HS-27A (cell line): ENCODE data around the gene CHD2.

ENCODE experiments used
- DNase-seq: peaks from one replicate; pipeline ENCODE4 v3.0.0-alpha.2; 2012; ENCODE audit warnings: low read depth, missing footprints

CHD2 gene

DNA sequence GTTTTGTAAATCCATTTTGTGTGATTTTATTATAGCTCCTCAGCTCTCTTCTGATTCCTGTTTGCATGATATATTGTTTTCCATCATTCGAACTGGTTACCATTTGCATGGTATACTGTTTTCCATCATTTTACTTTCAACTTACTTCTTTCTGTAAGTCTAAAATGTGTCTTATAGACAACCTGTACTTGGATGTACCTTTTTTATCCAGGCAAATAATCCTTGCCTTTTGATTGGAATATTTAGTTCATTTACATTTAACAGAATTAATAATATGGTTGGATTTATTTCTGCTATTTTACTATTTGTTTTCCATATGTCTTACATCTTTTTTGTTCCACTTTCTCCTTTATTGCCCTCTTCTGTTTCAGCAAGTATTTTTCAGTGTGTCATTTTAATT lies 62.8 kb downstream of the CHD2 start:
- no peak for DNase-seq

DNA sequence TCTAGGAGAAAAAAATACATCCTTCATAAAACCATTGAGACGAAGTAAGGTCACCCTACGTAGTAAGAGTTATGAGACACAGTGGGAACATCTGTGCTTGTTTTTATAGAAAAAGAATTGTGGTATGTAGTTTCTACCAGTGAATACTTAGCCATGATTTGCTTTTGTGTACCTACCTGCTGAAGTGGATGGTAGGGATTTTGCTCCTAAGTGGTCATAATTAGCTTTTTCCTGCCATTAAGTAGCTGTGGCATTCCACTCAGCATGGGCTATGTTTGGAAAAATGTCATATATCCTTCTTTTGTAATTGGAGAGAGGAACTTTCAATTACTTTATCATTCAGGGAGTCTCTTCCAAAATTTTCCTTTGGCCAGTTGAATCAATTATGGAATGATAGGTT lies 63.7 kb downstream of the CHD2 start:
- no peak for DNase-seq

DNA sequence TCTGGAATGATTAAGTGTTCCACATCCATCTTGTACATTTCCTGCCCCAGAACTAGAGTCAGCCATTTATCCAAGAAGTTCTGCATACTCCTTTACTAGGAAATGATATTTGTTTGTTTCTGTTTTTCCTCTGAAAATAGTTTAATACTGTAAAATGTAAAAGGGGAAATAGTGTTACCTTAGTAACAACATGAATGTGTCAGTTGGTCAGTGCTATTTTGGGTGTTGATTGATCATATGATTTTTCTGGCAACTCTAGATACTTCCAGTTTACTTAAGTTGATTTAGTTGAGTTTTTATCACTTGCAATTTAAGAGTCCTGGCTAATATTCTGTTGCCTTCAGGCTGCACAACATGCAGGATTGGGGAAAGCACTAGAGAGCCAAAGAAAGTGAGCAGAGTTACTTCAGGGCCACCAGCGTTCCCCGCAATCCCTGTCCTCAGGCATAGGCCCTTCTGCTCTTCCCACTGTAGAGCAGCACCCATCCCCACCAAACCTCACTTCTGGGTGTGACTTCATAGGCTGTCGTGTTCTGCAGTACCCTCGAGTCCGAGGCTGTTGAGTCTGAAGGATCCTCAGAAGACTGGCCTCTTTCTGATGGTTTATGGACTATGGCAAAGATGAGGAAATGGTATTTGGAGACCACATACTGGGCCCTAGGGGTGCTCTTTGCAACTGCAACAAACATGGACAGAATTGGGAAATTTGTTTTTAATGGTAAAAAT lies 69.0 kb downstream of the CHD2 start:
- DNase-seq = no peak

DNA sequence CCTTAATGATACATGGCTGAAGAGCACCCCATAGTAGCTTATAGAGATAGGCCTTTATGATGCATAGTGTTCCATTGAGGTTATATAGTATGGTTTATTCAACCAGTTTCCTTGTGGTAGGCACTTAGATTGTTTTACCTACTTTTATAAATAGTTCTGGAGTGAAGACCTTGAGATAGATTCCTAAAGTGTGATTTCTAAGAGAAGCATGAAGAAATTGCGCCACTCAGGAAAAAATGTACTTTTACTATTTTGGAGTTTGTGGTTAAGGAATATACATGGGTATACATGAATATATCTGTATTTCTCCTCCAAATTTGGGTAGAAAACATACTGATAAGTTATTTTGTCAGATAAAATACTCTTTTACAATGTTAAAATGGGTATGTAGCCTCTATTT lies 70.5 kb downstream of the CHD2 start:
- no peak for DNase-seq

DNA sequence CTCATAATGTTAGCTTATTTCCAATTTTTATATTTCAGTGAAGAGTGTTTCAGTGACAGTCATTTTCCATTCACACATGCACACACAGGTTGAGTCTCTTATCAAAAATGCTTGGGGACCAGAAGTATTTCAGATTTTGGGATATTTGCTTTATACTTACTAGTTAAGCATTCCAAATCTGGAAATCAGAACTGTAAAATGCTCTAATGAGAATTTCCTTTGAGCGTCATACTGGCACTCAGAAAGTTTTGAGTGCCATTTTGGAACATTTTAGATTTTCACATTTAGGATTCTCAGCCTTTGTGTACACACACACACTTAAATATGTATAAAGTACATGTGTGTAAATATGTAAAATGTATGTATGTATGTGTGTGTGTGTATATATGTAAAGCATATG lies 71.0 kb downstream of the CHD2 start:
- DNase-seq = no peak

DNA sequence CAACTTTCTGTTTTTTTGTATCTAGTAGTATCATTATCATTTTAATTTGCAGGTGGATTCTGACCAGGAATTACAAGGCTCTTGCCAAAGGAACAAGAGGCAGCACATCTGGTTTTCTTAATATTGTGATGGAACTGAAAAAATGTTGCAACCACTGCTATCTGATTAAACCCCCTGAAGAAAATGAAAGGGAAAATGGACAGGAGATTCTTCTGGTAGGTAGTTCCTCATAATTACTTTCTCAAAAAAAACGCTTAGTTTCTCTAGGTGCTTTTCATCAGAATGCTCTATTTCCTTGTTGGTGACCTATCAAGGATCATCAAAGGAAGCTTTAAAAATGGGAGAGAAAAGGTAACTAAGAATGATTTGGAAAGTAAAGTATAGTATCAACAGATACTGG lies 71.6 kb downstream of the CHD2 start:
- DNase-seq = no peak

DNA sequence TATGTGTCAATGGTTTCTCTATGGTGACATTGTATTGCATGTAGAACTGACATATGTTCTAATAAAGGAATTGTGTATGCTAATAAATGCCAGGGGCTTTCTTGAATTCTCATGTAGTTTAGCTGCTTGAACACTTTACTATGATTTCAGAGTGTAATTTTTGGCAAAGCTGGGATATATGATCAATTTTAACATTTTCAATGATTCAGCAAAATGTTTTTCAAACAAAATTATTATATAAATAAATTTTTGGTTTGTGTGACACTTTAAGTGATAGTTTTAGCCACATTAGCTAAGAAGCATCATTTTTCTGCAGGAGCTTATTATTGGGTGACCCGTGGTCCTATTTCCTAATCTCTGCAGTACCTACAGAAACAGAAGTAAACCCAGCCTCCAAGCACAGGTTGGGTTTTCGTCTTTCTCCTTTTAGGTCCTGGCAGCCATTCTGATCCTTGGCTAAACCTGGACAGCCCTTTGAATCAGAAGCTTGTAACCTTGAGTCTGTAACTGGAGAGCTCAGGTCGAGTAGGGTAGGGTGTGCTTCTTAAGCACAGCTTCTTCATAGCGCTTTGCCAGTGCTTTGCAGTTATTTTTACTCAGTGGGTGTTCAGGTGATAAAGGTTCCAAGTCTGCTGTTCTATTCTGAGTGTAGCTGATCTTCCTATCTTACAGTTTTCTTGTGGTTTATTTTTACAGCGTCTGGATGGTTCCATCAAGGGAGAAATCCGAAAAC lies 74.2 kb downstream of the CHD2 start:
- no peak for DNase-seq

DNA sequence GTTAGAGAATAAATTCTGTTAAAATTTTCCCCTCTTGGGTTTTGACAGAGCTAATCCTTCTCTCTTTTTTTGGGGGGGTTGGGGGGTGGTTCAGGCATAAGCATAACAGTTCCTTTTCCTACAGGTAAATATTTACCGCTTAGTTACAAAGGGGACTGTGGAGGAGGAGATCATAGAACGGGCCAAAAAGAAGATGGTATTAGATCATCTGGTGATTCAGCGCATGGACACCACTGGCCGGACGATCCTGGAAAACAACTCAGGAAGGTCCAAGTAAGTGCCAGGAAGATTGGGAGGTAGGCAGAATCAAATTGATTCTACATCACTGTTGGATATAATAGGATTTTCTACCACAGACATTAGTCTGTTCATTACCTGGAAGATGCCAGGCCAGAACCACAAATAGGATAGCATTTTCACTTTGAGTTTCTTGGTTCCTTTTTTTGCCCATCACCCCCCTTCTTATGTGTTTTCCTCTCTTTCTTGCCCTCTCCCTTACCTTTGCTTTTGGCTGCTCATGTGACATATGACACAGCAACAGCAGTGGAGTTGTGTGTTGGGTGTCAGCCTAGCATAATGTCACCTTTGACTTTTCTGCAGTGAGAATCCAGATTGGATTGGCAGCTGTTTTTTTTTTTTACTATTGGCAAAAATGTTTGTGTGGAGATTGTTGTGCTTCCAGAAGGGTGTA lies 79.0 kb downstream of the CHD2 start:
- DNase-seq = no peak

DNA sequence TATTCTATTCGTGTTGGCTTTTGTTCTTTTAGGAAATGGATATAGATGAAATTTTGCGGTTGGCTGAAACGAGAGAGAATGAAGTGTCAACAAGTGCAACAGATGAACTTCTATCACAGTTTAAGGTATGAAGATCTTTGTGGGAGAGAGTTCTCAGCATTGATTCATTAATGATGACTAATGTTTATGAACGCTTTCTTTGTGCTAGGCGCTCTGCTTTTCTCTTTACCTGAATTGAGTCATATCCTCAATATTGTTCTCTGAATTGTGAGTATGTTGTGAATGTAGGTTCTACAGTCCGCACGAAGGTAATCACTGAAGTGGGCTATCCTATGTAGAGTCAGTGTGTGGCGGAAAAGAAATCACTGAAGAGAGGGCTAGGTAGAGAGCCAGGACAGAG lies 81.2 kb downstream of the CHD2 start:
- DNase-seq = no peak

DNA sequence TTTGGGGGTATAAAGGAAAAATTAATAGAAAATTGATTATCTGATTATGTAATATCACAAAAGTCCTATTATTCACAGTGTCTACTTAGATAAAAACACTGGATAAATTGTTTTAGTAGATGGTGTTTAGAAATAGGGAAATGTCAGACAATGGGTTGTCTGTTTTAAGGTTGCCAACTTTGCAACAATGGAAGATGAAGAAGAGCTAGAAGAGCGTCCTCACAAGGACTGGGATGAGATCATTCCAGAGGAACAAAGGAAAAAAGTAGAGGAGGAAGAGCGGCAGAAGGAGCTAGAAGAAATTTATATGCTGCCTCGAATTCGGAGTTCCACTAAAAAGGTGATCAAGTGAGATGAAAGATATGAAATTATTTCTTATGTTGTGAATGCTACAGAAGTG lies 84.0 kb downstream of the CHD2 start:
- no peak for DNase-seq

DNA sequence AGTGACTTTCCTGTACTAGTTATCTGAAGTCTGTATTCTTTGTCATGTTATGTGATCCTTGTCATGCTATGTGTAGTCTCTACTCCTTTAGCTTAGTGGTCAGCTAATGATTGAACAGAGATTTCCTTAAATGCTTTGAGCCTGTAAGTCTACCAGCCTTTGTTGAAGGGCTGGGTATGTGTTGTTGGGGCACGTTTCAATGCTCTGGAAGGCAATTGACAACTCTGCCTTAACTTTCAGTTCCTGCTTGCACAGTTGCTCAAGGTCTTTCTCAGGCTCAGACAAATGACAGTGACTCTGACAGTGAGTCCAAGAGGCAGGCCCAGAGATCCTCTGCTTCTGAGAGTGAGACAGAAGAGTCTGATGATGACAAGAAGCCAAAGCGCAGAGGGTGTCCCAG lies 89.3 kb downstream of the CHD2 start:
- no peak for DNase-seq

DNA sequence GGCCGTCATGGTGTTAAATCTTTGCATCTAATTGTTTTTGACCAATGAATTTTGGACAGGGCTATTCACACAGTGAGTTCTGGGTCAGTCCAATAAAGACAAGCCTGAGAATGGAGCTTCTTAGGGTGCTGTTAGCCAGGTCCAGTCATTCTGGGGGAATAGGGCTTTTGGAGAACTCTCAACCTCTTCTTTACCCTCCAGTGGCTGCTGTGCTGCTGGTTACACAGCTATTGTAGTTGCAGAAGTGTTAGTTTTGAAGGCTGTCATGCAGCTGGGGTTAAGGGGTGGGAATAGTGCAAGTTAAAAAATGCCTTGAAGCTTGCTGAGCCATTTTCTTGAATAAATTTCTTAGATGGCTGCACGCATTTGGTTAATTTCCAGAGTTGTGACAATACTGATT lies 89.9 kb downstream of the CHD2 start:
- DNase-seq = no peak

DNA sequence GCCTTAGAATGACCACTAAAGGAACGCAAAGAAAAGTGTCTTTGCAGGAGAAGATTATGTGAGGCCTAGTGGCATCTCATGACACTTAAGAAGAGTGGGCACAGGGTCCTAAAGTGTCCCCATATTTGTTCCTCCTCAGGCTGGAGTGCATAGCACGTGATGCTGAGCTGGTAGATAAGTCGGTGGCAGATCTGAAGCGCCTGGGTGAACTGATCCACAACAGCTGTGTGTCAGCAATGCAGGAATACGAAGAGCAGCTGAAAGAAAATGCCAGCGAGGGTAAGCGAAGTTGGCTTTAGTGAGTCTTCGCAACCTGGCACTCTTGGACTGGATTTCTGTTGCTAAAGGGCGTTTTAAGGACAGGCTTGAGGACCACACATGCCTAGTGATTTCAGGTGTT lies 92.6 kb downstream of the CHD2 start:
- no peak for DNase-seq

DNA sequence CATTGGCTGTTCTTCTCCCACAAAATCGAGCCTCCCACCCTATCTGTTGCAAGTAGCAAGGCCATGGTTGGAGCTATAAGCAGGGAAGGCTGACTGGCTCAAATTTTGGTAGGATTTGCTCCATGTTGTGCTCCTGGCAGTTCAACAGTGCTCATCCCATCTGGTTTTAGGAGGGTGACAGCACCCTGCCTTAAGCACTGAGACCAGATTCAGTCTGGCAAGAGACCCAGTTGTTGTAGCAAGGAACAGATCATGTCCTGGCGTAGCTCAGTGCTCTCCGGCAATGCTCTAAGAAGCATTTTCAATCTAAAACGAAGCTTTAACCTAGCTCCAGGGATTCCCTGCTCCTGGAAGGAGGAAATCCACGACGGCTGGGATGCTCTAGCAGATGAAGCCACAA lies 97.7 kb downstream of the CHD2 start:
- no peak for DNase-seq

DNA sequence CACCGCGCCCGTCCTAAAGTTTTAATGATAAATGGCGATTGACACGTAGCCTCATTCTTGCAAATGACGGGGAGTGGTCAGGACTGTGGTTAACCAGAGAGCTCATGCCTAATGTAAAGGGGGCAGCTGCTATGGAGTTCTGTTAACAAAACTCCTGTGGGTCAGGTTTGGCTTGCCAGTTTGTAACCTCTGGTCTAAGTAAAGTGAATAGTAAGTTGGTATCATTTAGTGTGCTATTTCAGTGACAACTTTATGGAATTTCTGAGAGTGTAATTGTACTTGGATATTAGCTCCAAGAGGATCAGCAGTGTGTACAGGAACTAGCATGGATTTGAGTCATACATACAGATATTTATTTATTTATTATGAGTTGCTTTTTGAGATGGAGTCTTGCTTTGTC lies 101.0 kb downstream of the CHD2 start:
- DNase-seq = no peak

DNA sequence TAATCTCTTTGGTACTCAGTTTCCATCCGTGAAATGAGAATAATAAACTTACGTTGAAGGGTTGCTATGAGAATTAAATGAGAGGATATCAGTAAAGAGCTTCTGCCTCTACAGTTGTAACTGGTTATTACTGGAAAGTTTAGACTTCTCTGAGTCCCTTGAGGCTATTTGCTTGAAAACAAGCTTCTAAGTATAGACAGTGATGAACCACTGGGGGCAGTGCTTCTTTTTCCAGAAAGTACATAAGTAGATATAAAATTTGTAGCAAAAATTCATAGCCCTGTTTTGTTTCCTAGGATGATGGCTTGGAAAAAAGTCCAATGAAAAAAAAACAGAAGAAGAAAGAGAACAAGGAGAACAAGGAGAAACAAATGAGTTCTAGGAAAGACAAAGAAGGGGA lies 101.8 kb downstream of the CHD2 start:
- DNase-seq = no peak

DNA sequence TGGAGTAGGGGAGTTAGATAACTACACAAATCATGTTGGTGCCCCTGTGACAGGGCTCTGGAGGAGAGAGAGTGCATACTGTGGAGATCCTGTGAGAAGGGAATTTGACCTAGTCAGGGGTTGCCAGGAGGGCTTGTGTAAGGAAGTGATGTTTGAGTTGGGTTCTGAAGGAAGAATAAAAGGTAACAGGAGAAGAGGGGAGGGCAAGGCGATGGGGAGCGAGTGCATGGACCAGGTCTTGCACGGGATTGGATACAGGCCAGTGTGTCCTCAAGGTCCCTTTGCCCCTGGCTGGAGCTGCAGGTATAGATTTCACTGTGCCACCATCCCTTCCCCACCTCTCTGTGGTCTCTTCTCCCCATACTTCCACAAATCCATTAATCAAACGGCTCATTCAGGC lies 105.0 kb downstream of the CHD2 start:
- DNase-seq = no peak

DNA sequence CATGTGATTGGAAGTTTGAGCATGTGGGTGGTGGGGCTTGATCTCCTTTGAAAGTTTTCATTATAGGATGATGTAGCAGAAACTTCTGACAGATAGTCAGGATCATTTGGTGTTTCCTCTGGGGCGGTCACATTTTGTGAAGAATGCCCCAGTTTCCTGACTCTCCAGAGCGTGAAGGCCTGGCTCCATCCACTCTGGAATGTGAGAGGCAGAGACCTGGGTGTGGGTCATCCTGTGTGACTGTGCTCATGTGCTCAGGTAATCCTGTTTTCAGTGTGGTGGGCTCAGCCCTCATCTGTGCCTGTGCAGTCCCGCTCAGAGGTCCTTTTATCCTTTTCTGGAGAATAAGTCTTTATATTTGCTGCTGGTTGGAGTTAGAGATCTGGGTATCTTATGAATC lies 107.9 kb downstream of the CHD2 start:
- DNase-seq = no peak

DNA sequence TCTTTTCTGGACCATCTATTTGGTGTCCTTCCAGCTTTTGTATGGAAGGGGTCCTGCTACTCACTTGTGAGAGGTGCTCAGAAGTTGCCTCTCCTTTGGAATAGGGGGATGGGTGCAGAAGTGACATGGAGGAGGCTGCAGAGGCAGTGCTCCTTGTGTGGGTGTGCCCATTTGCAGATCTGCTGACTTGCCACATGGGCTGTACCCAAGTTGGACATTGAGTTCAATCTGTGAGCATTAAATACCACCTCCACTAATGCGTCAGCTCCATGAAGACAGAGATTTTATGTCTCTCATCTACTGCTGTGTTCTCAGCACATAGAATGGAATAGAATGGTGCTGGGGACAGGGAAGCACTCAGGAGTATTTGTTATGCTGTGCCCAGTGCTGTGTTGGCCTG lies 112.7 kb downstream of the CHD2 start:
- no peak for DNase-seq

DNA sequence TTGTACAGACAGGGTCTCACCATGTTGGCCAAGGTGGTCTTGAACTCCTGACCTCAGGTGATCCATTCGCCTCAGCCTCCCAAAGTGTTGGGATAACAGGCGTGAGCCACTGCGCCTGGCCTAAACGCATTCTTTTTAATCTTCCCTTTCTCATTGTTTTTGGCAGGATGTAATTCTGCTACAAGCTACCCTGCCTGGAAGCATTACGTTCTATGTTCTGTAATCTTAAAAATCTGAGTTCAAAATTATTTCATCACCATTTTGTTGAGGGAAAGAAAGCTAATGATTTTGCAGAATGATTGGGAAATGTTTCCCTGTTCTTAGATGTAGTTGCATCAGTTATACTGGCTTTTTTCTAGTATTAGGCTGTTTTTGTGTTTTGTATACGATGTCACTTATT lies 117.4 kb downstream of the CHD2 start:
- DNase-seq = no peak

DNA sequence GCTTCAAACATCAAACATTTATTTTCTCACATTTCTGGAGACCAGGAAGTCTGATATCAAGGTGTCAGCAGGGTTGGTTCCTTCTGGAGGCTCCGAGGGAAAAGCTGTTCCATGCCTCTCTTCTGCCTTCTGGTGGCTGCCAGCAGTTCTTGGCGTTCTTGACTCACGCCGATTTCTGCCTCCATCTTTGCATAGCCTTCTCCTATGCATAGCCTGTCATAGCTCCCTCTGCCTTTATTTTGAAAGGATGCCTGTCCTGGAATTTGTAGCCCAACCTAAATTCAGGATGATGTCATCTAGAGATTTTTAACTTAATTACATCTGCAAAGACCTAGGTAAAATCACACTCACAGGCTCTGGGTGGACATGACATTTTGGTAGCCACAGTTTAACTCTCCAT lies 118.5 kb downstream of the CHD2 start:
- no peak for DNase-seq

DNA sequence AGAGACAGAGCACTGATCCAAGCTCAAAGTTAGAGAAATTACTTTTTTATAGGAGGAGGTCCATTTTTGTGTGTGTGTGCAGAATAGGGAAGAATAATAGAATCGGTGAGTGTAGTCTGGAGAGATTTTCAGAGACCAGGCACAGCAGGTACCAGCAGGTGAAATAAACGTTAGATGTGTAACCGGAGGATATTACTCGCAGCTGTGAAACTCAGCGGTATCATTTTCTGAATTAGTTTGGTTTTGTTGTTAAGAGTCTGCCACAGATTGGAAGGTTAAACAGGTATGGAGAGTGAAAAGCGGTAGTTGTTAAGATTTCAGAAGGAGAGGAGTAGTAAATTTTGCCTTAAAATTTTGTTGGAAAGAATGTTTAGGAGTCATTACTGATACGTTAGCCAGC lies 119.0 kb downstream of the CHD2 start:
- no peak for DNase-seq

DNA sequence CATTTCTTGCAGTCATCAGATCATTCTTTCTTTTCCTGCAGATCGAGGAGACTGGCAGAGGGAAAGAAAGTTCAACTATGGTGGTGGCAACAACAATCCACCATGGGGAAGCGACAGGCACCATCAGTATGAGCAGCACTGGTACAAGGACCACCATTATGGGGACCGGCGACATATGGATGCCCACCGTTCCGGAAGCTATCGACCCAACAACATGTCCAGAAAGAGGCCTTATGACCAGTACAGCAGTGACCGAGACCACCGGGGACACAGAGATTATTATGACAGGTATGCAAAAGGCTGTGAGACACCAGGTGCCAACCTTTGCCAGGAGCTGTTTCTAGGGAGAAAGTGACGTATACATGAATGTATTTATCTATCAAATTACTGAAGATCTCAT lies 119.8 kb downstream of the CHD2 start:
- no peak for DNase-seq
